ENCODE results near the gene FAM50A. TPM values are rescaled to one million over a fixed set of nuclear protein-coding genes. Genes with fewer than 3 reads are reported as not detected.

FAM50A gene
- polyA plus RNA-seq, 4 donors: 64.5 to 181 (median 119) TPM

- Histone ChIP-seq H3K9me3 (ENCODE audit: control insufficient read depth in 2 of 2, insufficient read depth in 1 of 2, low read depth in 1 of 2, low read length in 1 of 2) (no peaks in the 10 kb centered on the region), H3K27ac (ENCODE audit: low read depth in 1 of 3, low read length in 2 of 3) (no peak overlapping the region), H3K27me3 (ENCODE audit: control insufficient read depth in 3 of 3, insufficient read depth in 3 of 3, low read length in 3 of 3) (no peaks in the 10 kb centered on the region), H3K36me3 (ENCODE audit: control insufficient read depth in 3 of 3, insufficient read depth in 2 of 3, low read depth in 1 of 3, low read length in 3 of 3) (peaks cover 0 to 38% (median 3%) of the 10 kb centered on the region in 3 donors), H3K4me1 (ENCODE audit: control insufficient read depth in 3 of 3, insufficient read depth in 2 of 3, low read depth in 1 of 3, low read length in 2 of 3) (peaks cover 0 to 17% (median 0%) of the 10 kb centered on the region in 3 donors), H3K4me3 (ENCODE audit: low read depth in 1 of 3, low read length in 3 of 3) (no peak overlapping the region)
- FAIRE-seq: no peak
- no peak for DNase-seq
- WGBS, 3 donors: 91 to 96% (median 95%) methylated on average over 14 to 16 of the region's 16 CpGs
These were observed 39.2 kb upstream of the FAM50A start for GRCh38 chrX:154404625-154405192.

GRCh38 chrX:154408659-154409221 lies 35.2 kb upstream of the FAM50A start:
- FAIRE-seq: no peak
- H3K4me1 ChIP-seq (ENCODE audit: control insufficient read depth in 3 of 3, insufficient read depth in 2 of 3, low read depth in 1 of 3, low read length in 2 of 3): peaks cover 0 to 20% (median 0%) of the 10 kb centered on the region in 3 donors
- peak overlapping the region in 2 of 3 donors; percentile 43 to 45 for H3K4me3 ChIP-seq (ENCODE audit: low read depth in 1 of 3, low read length in 3 of 3)
- no peaks in the 10 kb centered on the region for H3K27me3 ChIP-seq (ENCODE audit: control insufficient read depth in 3 of 3, insufficient read depth in 3 of 3, low read length in 3 of 3)
- peaks cover 0 to 14% (median 0%) of the 10 kb centered on the region in 3 donors for H3K36me3 ChIP-seq (ENCODE audit: control insufficient read depth in 3 of 3, insufficient read depth in 2 of 3, low read depth in 1 of 3, low read length in 3 of 3)
- WGBS, 3 donors: 40 to 65% (median 57%) methylated on average over 4 to 10 of the region's 10 CpGs
- H3K9me3 ChIP-seq (ENCODE audit: control insufficient read depth in 2 of 2, insufficient read depth in 1 of 2, low read depth in 1 of 2, low read length in 1 of 2): no peaks in the 10 kb centered on the region
- DNase-seq: no peak
- peak overlapping the region; percentile 53 to 93 (median 84) for H3K27ac ChIP-seq (ENCODE audit: low read depth in 1 of 3, low read length in 2 of 3)

GRCh38 chrX:154409222-154409871 lies 34.6 kb upstream of the FAM50A start, which contains the start of gene DNASE1L1:
Gene DNASE1L1 (minus strand): TSS chrX:154409254. CDS start chrX:154405568, 3,686 bp downstream.
- no peaks in the 10 kb centered on the region for H3K9me3 ChIP-seq (ENCODE audit: control insufficient read depth in 2 of 2, insufficient read depth in 1 of 2, low read depth in 1 of 2, low read length in 1 of 2)
- peak within 1 kb of the TSS in 2 of 3 donors; percentile 43 to 45 for H3K4me3 ChIP-seq (ENCODE audit: low read depth in 1 of 3, low read length in 3 of 3)
- peaks cover 0 to 18% (median 0%) of the 10 kb centered on the region in 3 donors for H3K36me3 ChIP-seq (ENCODE audit: control insufficient read depth in 3 of 3, insufficient read depth in 2 of 3, low read depth in 1 of 3, low read length in 3 of 3)
- DNase-seq (peak; percentile 82 to 86), FAIRE-seq (no peak)
- H3K27me3 ChIP-seq (ENCODE audit: control insufficient read depth in 3 of 3, insufficient read depth in 3 of 3, low read length in 3 of 3): no peaks in the 10 kb centered on the region
- WGBS, 3 donors: 27 to 51% (median 33%) methylated on average over 19 to 26 of the region's 26 CpGs
- peak within 1 kb of the TSS; percentile 76 to 93 (median 84) for H3K27ac ChIP-seq (ENCODE audit: low read depth in 1 of 3, low read length in 2 of 3)
- peaks cover 0 to 20% (median 0%) of the 10 kb centered on the region in 3 donors for H3K4me1 ChIP-seq (ENCODE audit: control insufficient read depth in 3 of 3, insufficient read depth in 2 of 3, low read depth in 1 of 3, low read length in 2 of 3)

GRCh38 chrX:154411981-154412340 lies 32.0 kb upstream of the FAM50A start:
- DNase-seq (peak; percentile 64 to 74), FAIRE-seq (no peak)
- H3K27me3 ChIP-seq (ENCODE audit: control insufficient read depth in 3 of 3, insufficient read depth in 3 of 3, low read length in 3 of 3): no peaks in the 10 kb centered on the region
- H3K4me1 ChIP-seq (ENCODE audit: control insufficient read depth in 3 of 3, insufficient read depth in 2 of 3, low read depth in 1 of 3, low read length in 2 of 3): peaks cover 0 to 20% (median 0%) of the 10 kb centered on the region in 3 donors
- WGBS, 3 donors: 1 to 34% (median 5%) methylated on average over 15 to 29 of the region's 29 CpGs
- peaks cover 0 to 14% (median 0%) of the 10 kb centered on the region in 3 donors for H3K36me3 ChIP-seq (ENCODE audit: control insufficient read depth in 3 of 3, insufficient read depth in 2 of 3, low read depth in 1 of 3, low read length in 3 of 3)
- H3K9me3 ChIP-seq (ENCODE audit: control insufficient read depth in 2 of 2, insufficient read depth in 1 of 2, low read depth in 1 of 2, low read length in 1 of 2): no peaks in the 10 kb centered on the region
- peak overlapping the region; percentile 80 to 93 (median 86) for H3K27ac ChIP-seq (ENCODE audit: low read depth in 1 of 3, low read length in 2 of 3)
- peak overlapping the region; percentile 61 to 70 (median 62) for H3K4me3 ChIP-seq (ENCODE audit: low read depth in 1 of 3, low read length in 3 of 3)

- Histone ChIP-seq H3K36me3 (ENCODE audit: control insufficient read depth in 3 of 3, insufficient read depth in 2 of 3, low read depth in 1 of 3, low read length in 3 of 3) (peaks cover 0 to 17% (median 0%) of the 10 kb centered on the region in 3 donors), H3K4me1 (ENCODE audit: control insufficient read depth in 3 of 3, insufficient read depth in 2 of 3, low read depth in 1 of 3, low read length in 2 of 3) (peaks cover 0 to 20% (median 0%) of the 10 kb centered on the region in 3 donors), H3K9me3 (ENCODE audit: control insufficient read depth in 2 of 2, insufficient read depth in 1 of 2, low read depth in 1 of 2, low read length in 1 of 2) (no peaks in the 10 kb centered on the region), H3K27me3 (ENCODE audit: control insufficient read depth in 3 of 3, insufficient read depth in 3 of 3, low read length in 3 of 3) (no peaks in the 10 kb centered on the region), H3K4me3 (ENCODE audit: low read depth in 1 of 3, low read length in 3 of 3) (peak overlapping the region in 2 of 3 donors; percentile 61 to 62), H3K27ac (ENCODE audit: low read depth in 1 of 3, low read length in 2 of 3) (peak overlapping the region; percentile 58 to 93 (median 86))
- 13 to 41% (median 17%) methylated on average over 3 to 4 of the region's 4 CpGs for WGBS, 3 donors
- no peak for DNase-seq
- FAIRE-seq: no peak
These were observed 31.5 kb upstream of the FAM50A start for GRCh38 chrX:154412468-154412867.

- 70 to 83% (median 76%) methylated on average over 2 to 8 of the region's 8 CpGs for WGBS, 3 donors
- Histone ChIP-seq H3K4me1 (ENCODE audit: control insufficient read depth in 3 of 3, insufficient read depth in 2 of 3, low read depth in 1 of 3, low read length in 2 of 3) (peaks cover 0 to 20% (median 0%) of the 10 kb centered on the region in 3 donors), H3K9me3 (ENCODE audit: control insufficient read depth in 2 of 2, insufficient read depth in 1 of 2, low read depth in 1 of 2, low read length in 1 of 2) (no peaks in the 10 kb centered on the region), H3K27me3 (ENCODE audit: control insufficient read depth in 3 of 3, insufficient read depth in 3 of 3, low read length in 3 of 3) (no peaks in the 10 kb centered on the region), H3K4me3 (ENCODE audit: low read depth in 1 of 3, low read length in 3 of 3) (no peak overlapping the region), H3K36me3 (ENCODE audit: control insufficient read depth in 3 of 3, insufficient read depth in 2 of 3, low read depth in 1 of 3, low read length in 3 of 3) (peaks cover 0 to 17% (median 0%) of the 10 kb centered on the region in 3 donors), H3K27ac (ENCODE audit: low read depth in 1 of 3, low read length in 2 of 3) (peak overlapping the region in 1 of 3 donors; percentile 86)
- no peak for FAIRE-seq
- no peak for DNase-seq
These were observed 30.8 kb upstream of the FAM50A start for GRCh38 chrX:154413142-154413541.

GRCh38 chrX:154417157-154417556 lies 26.8 kb upstream of the FAM50A start:
- no peaks in the 10 kb centered on the region for H3K9me3 ChIP-seq (ENCODE audit: control insufficient read depth in 2 of 2, insufficient read depth in 1 of 2, low read depth in 1 of 2, low read length in 1 of 2)
- DNase-seq (no peak), FAIRE-seq (no peak)
- H3K27me3 ChIP-seq (ENCODE audit: control insufficient read depth in 3 of 3, insufficient read depth in 3 of 3, low read length in 3 of 3): no peaks in the 10 kb centered on the region
- no peak overlapping the region for H3K27ac ChIP-seq (ENCODE audit: low read depth in 1 of 3, low read length in 2 of 3)
- H3K36me3 ChIP-seq (ENCODE audit: control insufficient read depth in 3 of 3, insufficient read depth in 2 of 3, low read depth in 1 of 3, low read length in 3 of 3): peaks cover 0 to 40% (median 0%) of the 10 kb centered on the region in 3 donors
- peaks cover 0 to 6% (median 0%) of the 10 kb centered on the region in 3 donors for H3K4me1 ChIP-seq (ENCODE audit: control insufficient read depth in 3 of 3, insufficient read depth in 2 of 3, low read depth in 1 of 3, low read length in 2 of 3)
- no peak overlapping the region for H3K4me3 ChIP-seq (ENCODE audit: low read depth in 1 of 3, low read length in 3 of 3)
- 76 to 86% (median 83%) methylated on average over 7 of the region's 7 CpGs for WGBS, 3 donors

GRCh38 chrX:154419189-154419588 lies 24.8 kb upstream of the FAM50A start:
- no peaks in the 10 kb centered on the region for H3K9me3 ChIP-seq (ENCODE audit: control insufficient read depth in 2 of 2, insufficient read depth in 1 of 2, low read depth in 1 of 2, low read length in 1 of 2)
- FAIRE-seq (no peak), DNase-seq (no peak)
- no peaks in the 10 kb centered on the region for H3K4me1 ChIP-seq (ENCODE audit: control insufficient read depth in 3 of 3, insufficient read depth in 2 of 3, low read depth in 1 of 3, low read length in 2 of 3)
- no peaks in the 10 kb centered on the region for H3K27me3 ChIP-seq (ENCODE audit: control insufficient read depth in 3 of 3, insufficient read depth in 3 of 3, low read length in 3 of 3)
- WGBS, 3 donors: 83 to 96% (median 89%) methylated on average over 7 to 8 of the region's 8 CpGs
- H3K36me3 ChIP-seq (ENCODE audit: control insufficient read depth in 3 of 3, insufficient read depth in 2 of 3, low read depth in 1 of 3, low read length in 3 of 3): peaks cover 0 to 30% (median 0%) of the 10 kb centered on the region in 3 donors
- H3K27ac ChIP-seq (ENCODE audit: low read depth in 1 of 3, low read length in 2 of 3): no peak overlapping the region
- no peak overlapping the region for H3K4me3 ChIP-seq (ENCODE audit: low read depth in 1 of 3, low read length in 3 of 3)

Measured in small intestine (tissue), 7 donors.